Spleen (tissue), 11 donors: ENCODE measurements around the gene CUX1. TPM values are rescaled to one million over a fixed set of nuclear protein-coding genes. Genes with fewer than 3 reads are reported as not detected.

Experiments
- DNase-seq: peaks from one replicate; pipeline ENCODE4 v3.0.0-alpha.2; 2020
- H3K27ac ChIP-seq, 8 donors: fragments of 200-600 bp; sonication (generic) in 7 of 8; 1 replicate in 4 of 8; 2 replicates in 4 of 8; pipeline versions ENCODE4 v1.5.0 to v1.8.0; 2016 to 2021; ENCODE audit warnings: inconsistent platforms in 4 of 8, mild to moderate bottlenecking in 4 of 8, moderate library complexity in 1 of 8
- H3K27me3 ChIP-seq, 7 donors: fragments of 200-600 bp; sonication (generic) in 6 of 7; replicated peaks in 1 of 7; 1 replicate in 4 of 7; 2 replicates in 3 of 7; pipeline versions ENCODE4 v1.5.0 to v1.8.0; 2016 to 2021; ENCODE audit warnings: inconsistent platforms in 3 of 7, mild to moderate bottlenecking in 1 of 7
- H3K36me3 ChIP-seq, 6 donors: fragments of 200-600 bp; sonication (generic) in 5 of 6; 1 replicate in 4 of 6; 2 replicates in 2 of 6; pipeline versions ENCODE4 v1.5.0 to v1.8.0; 2016 to 2021; ENCODE audit warnings: inconsistent platforms in 2 of 6
- H3K4me1 ChIP-seq, 6 donors: fragments of 200-600 bp; sonication (generic) in 5 of 6; 1 replicate in 3 of 6; 2 replicates in 3 of 6; pipeline versions ENCODE4 v1.5.0 to v1.8.0; 2016 to 2021; ENCODE audit warnings: inconsistent platforms in 3 of 6
- H3K4me3 ChIP-seq, 8 donors: fragments of 200-600 bp; sonication (generic) in 7 of 8; 1 replicate in 4 of 8; 2 replicates in 4 of 8; pipeline versions ENCODE4 v1.5.0 to v1.8.0; 2016 to 2021; ENCODE audit warnings: inconsistent platforms in 4 of 8, mild to moderate bottlenecking in 4 of 8, moderate library complexity in 2 of 8
- H3K9me3 ChIP-seq, 8 donors: fragments of 200-600 bp; sonication (generic) in 7 of 8; 1 replicate in 4 of 8; 2 replicates in 4 of 8; pipeline versions ENCODE4 v1.5.0 to v1.8.0; 2016 to 2021; ENCODE audit warnings: inconsistent platforms in 4 of 8
- POLR2A ChIP-seq, 3 donors: fragments of 450-650 bp; IDR thresholded peaks; one replicate each; pipeline ENCODE4 v1.5.1; 2017; ENCODE audit warnings: antibody characterized with exemption in 3 of 3, mild to moderate bottlenecking in 1 of 3
- POLR2AphosphoS5 ChIP-seq, 3 donors: sonication (generic); formaldehyde crosslinking; IDR thresholded peaks; one replicate each; pipeline ENCODE4 v1.5.1; 2017; ENCODE audit warnings: antibody characterized with exemption in 3 of 3
- WGBS, 5 donors: extraction: QIAGEN DNeasy Blood & Tissue Kit in 3 of 5; methylation state at CpG; one replicate each; pipeline versions ENCODE4 v1.1.5 to v1.1.7; 2013 to 2018; 5-methylcytosine and 5-hydroxymethylcytosine counted together
- intact Hi-C: fragments of 100-400 bp; cut with DNase I; formaldehyde crosslinking; loops from one replicate; pipeline ENCODE4 v1.15.0; 2023; ENCODE audit warnings: low total_unique reads
- polyA plus RNA-seq, 3 donors: library from polyadenylated mRNA; stranded (reverse); fragments of 200-250 nt; gene quantifications; one replicate each; pipeline ENCODE4 v1.2.1, GENCODE V29; 2013
- total RNA-seq, 7 donors: library from RNA; depleted of rRNA in 3 of 7; stranded (reverse); fragments of >200 nt in 3 of 7; fragmentation: NEBNext Ultra II Directional in 4 of 7; extraction: Animal tissue kit (Norgen Biotek cat#: 25700) in 4 of 7; gene quantifications; one replicate each; pipeline versions ENCODE4 v1.1.0 to v1.2.1, GENCODE V29; 2016 to 2021
- TF ChIP-seq, protein P1 (sequence below), 11 experiments: fragments of 200-600 bp in 7 of 11; fragments of 450-650 bp in 4 of 11; sonication (generic) in 4 of 11; IDR thresholded peaks in 8 of 11; conservative IDR thresholded peaks in 3 of 11; 1 replicate in 7 of 11; 2 replicates in 4 of 11; pipeline versions ENCODE4 v1.4.0 to v1.8.0; 2016 to 2021; ENCODE audit warnings: antibody characterized with exemption in 11 of 11, inconsistent platforms in 4 of 11, mild to moderate bottlenecking in 1 of 11
- donor health status: healthy with polysubstance abuse.
- donor health status: DM: no; HTN: no; CAD: no; lungs with moderate emphysema.
- donor health status: DM: no; HTN: no; CAD: no.
- donor health status: Bipolar disorder and iron deficiency.
- donor health status: healthy.
- donor health status: DM: no; HTN: no; CAD: no.
- donor health status: DM: yes; HTN: yes; CAD: no.

Gene CUX1
- total and polyA plus RNA-seq, 10 donors, result 9.1 to 95.8 (median 61.9) TPM

DNA sequence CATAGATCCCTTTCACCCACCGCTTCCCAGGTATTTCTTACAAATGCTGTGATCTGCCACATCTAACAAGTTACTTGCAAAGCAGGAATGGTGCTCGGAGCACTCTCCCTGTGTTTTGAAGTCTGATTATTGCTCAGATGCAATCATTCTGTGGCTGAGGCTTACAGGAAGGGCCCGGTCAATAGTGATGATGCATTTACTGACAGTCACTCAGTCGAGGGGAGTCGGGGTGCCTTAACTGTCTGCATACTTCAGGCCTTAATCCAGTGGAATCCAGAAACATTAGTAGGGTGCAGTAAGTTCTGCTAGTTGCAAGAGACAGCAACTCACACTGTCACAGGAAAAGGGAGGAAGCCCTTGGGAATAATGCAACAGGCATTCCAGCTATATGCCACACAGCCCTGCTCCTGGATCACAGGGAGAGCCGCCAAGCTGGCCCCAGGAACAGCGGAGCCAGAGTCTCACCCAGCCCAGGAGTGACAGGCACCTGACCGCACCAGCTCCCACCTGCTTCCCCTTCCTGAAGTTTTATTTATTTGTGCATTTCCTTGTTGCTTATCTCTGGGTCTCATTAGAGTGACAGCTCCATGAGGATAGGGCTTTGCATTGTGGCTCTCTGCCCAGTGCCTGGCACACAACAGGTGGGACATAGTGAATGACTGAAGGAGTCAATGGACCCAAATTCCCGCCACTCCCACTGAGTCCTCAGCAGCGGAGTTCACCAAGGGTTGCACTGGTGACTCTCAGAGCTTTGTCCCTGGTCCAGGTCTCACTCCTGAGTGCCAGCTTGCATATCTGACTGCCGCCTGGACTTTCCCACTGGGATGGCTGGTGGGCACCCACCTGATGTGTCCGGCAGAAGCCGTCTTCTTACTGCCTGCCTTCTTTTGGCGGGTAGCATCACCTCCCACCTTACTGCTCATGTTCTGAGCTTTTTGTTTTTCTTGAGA lies 256.8 kb downstream of the CUX1 start:
- H3K4me3 ChIP-seq, result no peak overlapping the region
- peaks cover 0 to 17% (median 15%) of the 10 kb centered on the region in 8 donors for H3K9me3 ChIP-seq
- no peak for TF ChIP-seq POLR2AphosphoS5 (IDR thresholded peaks at IDR 0.05)
- TF ChIP-seq, protein P1, sequence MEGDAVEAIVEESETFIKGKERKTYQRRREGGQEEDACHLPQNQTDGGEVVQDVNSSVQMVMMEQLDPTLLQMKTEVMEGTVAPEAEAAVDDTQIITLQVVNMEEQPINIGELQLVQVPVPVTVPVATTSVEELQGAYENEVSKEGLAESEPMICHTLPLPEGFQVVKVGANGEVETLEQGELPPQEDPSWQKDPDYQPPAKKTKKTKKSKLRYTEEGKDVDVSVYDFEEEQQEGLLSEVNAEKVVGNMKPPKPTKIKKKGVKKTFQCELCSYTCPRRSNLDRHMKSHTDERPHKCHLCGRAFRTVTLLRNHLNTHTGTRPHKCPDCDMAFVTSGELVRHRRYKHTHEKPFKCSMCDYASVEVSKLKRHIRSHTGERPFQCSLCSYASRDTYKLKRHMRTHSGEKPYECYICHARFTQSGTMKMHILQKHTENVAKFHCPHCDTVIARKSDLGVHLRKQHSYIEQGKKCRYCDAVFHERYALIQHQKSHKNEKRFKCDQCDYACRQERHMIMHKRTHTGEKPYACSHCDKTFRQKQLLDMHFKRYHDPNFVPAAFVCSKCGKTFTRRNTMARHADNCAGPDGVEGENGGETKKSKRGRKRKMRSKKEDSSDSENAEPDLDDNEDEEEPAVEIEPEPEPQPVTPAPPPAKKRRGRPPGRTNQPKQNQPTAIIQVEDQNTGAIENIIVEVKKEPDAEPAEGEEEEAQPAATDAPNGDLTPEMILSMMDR (IDR thresholded peaks at IDR 0.05 in 8 of 11, conservative IDR thresholded peaks at IDR 0.05 in 3 of 11), result no peak
- no peak for TF ChIP-seq POLR2A (IDR thresholded peaks at IDR 0.05)
- 93 to 96% (median 94%) methylated on average over 14 of the region's 14 CpGs for WGBS, 5 donors
- no peak overlapping the region for H3K27ac ChIP-seq
- H3K36me3 ChIP-seq, result peaks cover 0 to 82% (median 29%) of the 10 kb centered on the region in 6 donors
- intact Hi-C loops, result no loop called here
- H3K27me3 ChIP-seq, result no peaks in the 10 kb centered on the region
- no peak for DNase-seq
- H3K4me1 ChIP-seq, result peaks cover 0 to 6% (median 0%) of the 10 kb centered on the region in 6 donors

DNA sequence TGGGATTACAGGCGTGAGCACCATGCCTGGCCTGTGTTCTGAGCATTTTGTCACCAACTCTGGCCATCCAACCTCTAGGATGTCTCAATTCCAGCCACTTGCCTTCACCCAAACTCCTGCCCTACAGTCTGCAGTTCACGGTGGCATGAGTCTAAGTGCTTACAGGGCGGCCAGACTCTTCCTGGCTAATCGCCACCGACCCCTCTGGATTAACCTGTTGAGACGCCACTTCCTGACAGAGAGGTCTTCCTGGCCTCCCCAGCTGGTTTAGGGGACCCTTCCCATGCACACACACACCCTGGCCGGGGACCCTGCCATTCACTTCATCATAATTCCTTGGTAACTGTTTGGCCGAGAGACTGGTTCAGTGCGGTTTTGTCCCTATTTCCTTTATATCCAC lies 257.7 kb downstream of the CUX1 start:
- Histone ChIP-seq H3K4me1 (peaks cover 0 to 6% (median 0%) of the 10 kb centered on the region in 6 donors), H3K4me3 (no peak overlapping the region), H3K36me3 (peaks cover 0 to 82% (median 30%) of the 10 kb centered on the region in 6 donors), H3K27me3 (no peaks in the 10 kb centered on the region), H3K9me3 (peaks cover 0 to 17% (median 15%) of the 10 kb centered on the region in 8 donors), H3K27ac (no peak overlapping the region)
- intact Hi-C loops, result no loop called here
- WGBS, 5 donors, result 95 to 98% (median 96%) methylated on average over 9 of the region's 9 CpGs
- no peak for TF ChIP-seq POLR2AphosphoS5 (IDR thresholded peaks at IDR 0.05)
- TF ChIP-seq, protein P1 (IDR thresholded peaks at IDR 0.05 in 8 of 11, conservative IDR thresholded peaks at IDR 0.05 in 3 of 11), result no peak
- DNase-seq, result no peak

DNA sequence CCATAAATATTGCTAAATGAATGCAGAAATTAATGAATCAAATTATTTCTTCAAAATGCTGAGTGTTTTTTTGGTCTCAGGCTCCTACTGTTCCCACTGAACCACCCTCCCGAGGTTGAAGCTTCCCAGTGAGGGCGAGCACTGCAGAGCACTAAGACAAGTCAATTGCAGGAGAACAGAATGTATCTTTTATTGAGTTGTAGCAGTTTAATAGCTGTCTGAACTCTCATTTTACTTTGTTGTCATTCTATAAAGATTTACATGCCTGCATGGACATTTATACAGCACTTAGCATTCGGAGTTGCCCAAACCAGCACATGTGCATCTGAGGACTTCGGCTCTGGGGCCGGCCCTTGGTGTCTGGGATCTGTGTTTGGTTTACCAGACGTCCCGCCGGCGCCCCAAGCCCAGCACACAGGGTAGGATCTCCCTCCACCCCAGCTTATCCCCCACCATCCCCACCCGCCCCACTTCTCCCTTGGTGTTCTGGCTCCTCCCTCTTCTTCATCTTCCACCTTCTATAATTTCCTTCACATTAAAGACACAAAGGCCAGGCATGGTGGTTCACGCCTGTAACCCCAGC lies 258.2 kb downstream of the CUX1 start:
- Histone ChIP-seq H3K27me3 (no peaks in the 10 kb centered on the region), H3K27ac (no peak overlapping the region), H3K9me3 (peaks cover 0 to 17% (median 15%) of the 10 kb centered on the region in 8 donors), H3K4me3 (no peak overlapping the region), H3K4me1 (peaks cover 0 to 6% (median 0%) of the 10 kb centered on the region in 6 donors), H3K36me3 (peaks cover 0 to 82% (median 25%) of the 10 kb centered on the region in 6 donors)
- DNase-seq, result no peak
- TF ChIP-seq POLR2A (IDR thresholded peaks at IDR 0.05) (no peak), POLR2AphosphoS5 (IDR thresholded peaks at IDR 0.05) (no peak)
- TF ChIP-seq, protein P1 (IDR thresholded peaks at IDR 0.05 in 8 of 11, conservative IDR thresholded peaks at IDR 0.05 in 3 of 11), result no peak
- intact Hi-C loops, result no loop called here
- WGBS, 5 donors, result 96 to 97% (median 97%) methylated on average over 11 of the region's 11 CpGs

DNA sequence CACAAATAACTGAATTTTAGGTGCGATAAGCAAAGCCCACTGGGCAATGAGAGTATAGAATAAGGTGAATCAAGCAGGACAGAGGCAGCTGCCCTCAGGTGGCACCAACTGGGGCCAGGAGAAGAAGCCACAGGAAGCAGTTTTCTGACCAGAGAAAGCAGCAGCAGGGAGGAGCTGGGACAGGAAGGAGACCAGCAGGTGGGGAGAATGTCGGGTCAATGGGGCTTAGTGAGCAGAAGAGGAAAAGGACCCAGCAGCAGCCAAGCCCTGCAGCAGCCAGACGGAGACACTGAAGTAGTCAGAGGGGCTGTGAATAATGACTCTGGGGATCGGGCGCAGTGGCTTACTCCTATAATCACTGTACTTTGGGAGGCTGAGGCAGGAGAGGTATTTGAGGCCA lies 259.7 kb downstream of the CUX1 start:
- Histone ChIP-seq H3K9me3 (peaks cover 0 to 9% (median 3%) of the 10 kb centered on the region in 8 donors), H3K27ac (no peak overlapping the region), H3K27me3 (no peaks in the 10 kb centered on the region), H3K36me3 (peaks cover 0 to 82% (median 14%) of the 10 kb centered on the region in 6 donors), H3K4me1 (peaks cover 0 to 6% (median 0%) of the 10 kb centered on the region in 6 donors), H3K4me3 (no peak overlapping the region)
- intact Hi-C loops, result no loop called here
- WGBS, 5 donors, result 54 to 65% (median 60%) methylated on average over 5 of the region's 5 CpGs
- no peak for TF ChIP-seq POLR2AphosphoS5 (IDR thresholded peaks at IDR 0.05)
- TF ChIP-seq, protein P1 (IDR thresholded peaks at IDR 0.05 in 8 of 11, conservative IDR thresholded peaks at IDR 0.05 in 3 of 11), result no peak
- TF ChIP-seq POLR2A (IDR thresholded peaks at IDR 0.05), result no peak
- DNase-seq, result no peak
